Measurements from ENCODE around the gene IFNG-AS1. TPM values are rescaled to one million over a fixed set of nuclear protein-coding genes. Genes with fewer than 3 reads are reported as not detected.

Gene IFNG-AS1
- polyA plus RNA-seq (ENCODE audit: insufficient read length) = 0.72 TPM

GRCh38 chr12:67989184-67989920, at the start of gene IFNG-AS1:
TSS of gene IFNG-AS1 (plus strand) at chr12:67989447.
- no peak for DNase-seq

GRCh38 chr12:67939611-67940010, 49.6 kb upstream of the IFNG-AS1 start:
- no peak for DNase-seq

- DNase-seq = no peak
Measured at GRCh38 chr12:67940780-67941243, 48.4 kb upstream of the IFNG-AS1 start.

- no peak for DNase-seq
Measured at GRCh38 chr12:67942724-67943123, 46.5 kb upstream of the IFNG-AS1 start.

- DNase-seq = peak; percentile 81
Measured at GRCh38 chr12:67943141-67943892, 45.9 kb upstream of the IFNG-AS1 start.

DNA sequence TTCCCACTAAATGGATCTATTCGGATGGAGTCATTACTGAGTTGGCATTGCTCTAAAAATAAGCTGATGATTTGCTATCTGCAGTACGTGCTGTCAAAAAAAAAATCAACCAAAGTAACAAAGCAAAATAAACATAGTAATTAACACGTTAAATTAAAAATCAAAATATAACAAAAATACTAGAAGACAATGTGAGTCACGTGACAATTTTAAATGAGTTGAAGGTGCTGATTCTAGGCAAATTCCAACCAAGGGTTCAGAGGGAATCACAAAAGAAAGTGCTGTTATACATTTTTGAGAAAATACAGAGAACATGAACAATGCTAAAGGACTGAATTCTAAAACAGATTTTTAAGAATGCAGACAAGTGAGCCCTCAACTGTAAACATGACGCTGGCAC, 45.2 kb upstream of the IFNG-AS1 start:
- DNase-seq = no peak

DNA sequence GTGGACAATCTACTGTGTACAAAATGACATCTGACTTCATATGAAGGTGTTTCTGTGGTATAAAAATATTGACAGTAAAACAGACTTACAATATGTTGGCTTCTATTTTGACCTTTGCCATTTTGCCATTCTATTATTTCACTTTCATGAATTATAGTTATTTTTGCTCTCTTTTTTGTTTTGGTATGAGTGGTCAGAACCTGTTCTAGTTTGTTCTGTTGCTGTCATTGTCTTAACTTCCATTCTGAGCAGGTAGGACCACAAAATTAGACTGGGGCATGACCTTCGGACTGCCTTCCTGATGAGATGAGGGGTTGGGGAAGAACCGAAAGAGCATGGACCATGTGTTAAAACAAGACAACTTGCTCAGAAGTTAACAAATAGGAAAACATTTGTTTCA, 36.5 kb upstream of the IFNG-AS1 start:
- no peak for DNase-seq

DNA sequence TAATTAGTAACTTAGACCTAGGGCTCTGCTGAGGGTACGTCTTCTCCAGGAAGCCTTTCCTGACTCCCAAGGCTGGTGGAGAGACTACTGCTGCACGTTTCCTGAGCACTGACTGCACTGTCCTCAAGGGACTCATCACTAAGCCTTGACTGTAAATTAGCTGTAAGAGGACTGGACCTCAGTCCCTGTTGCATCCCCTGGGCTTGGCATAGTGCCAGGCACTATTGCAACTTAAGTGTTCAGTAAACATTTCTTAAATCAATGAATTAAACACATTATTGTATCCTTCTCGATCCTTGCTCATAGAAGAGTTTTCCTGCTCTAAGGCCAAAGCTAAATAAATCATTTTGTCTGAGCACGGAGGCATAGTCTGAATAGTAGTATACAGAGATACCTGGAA, 31.9 kb upstream of the IFNG-AS1 start:
- DNase-seq = no peak

GRCh38 chr12:67958187-67958586, 31.1 kb upstream of the IFNG-AS1 start:
- DNase-seq = no peak

GRCh38 chr12:67964456-67964855, 24.8 kb upstream of the IFNG-AS1 start:
- no peak for DNase-seq

- no peak for DNase-seq
Measured at GRCh38 chr12:67966560-67966959, 22.7 kb upstream of the IFNG-AS1 start.

GRCh38 chr12:67968321-67968720, 20.9 kb upstream of the IFNG-AS1 start:
- DNase-seq = no peak

DNA sequence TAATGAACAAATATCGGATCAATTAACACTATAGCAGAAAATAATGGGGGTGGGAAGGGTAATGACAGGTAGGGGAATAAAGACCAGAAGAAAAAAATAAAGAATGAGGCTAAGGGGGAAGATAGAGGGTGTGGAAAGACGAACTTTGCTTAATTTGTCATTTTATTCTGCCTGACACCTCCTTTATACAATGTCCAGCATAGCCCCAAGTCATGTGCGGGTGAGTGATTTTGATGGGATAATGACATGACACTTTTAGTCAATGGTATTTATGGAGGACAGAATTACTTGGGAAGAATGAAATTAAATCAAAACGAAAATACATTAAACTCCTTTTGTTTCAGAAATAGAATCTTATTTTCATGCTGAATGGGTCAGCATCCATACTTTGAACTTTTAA, 20.5 kb upstream of the IFNG-AS1 start:
- DNase-seq = no peak

GRCh38 chr12:67969134-67969802, 20.0 kb upstream of the IFNG-AS1 start:
- DNase-seq = no peak

DNA sequence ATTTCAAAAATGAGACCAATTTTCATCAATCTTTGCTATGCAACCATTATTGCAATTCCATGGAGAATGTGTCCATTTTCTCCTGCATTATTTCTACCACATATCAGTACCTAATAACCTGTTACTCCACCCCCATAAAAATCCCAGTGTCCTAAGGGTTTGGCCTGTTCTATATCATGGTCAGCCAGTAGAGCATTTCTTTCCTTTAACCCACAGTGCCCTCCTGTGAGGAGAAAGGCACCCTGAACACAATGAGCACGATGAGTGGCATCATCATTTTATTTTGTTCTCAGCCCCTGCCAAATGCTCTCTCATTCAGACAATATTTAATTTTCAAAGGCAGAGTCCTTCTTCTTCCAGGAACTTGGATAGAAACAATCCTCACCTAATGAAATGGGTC, 11.6 kb upstream of the IFNG-AS1 start:
- no peak for DNase-seq

DNA sequence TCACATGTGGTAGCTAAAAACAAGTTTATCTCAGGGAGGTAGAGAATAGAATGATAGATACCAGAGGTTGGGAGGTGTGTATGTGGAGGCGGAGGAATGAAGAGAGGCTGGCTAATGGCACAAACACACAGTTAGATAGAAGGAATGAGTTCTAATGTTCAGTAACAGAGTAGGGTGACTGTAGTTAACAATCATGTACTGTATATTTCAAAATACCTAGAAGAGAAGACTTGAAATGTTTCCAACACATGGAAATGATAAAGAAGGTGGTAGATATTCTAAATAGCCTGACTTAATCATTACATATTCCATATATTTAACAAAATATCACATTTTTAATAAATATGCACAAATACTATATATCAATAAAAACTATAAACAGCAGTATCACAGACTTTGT, 8.9 kb upstream of the IFNG-AS1 start:
- no peak for DNase-seq

- DNase-seq = no peak
Measured at GRCh38 chr12:67981287-67982162, 7.7 kb upstream of the IFNG-AS1 start.

DNA sequence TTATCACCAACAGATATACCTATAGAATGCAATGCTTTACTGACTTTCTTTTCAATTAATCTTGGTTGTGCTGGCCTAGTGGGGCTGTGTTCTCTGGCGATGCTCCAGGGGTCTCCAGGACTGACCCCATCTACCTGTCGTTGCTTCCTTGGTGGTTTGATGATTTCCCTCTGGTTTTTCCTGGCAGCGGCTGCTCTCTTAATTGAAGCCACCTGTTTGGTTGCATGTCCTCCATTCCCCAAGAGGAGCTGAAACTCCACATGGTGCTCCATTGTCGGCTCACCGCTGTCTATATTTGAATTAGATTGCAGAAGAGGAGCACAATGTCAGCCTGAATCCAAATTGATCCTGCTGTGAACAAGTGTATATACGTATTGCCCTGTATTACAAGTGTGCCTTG, 7.1 kb upstream of the IFNG-AS1 start:
- DNase-seq = no peak

- no peak for DNase-seq
Measured at GRCh38 chr12:67986632-67987031, 2.6 kb upstream of the IFNG-AS1 start.

DNA sequence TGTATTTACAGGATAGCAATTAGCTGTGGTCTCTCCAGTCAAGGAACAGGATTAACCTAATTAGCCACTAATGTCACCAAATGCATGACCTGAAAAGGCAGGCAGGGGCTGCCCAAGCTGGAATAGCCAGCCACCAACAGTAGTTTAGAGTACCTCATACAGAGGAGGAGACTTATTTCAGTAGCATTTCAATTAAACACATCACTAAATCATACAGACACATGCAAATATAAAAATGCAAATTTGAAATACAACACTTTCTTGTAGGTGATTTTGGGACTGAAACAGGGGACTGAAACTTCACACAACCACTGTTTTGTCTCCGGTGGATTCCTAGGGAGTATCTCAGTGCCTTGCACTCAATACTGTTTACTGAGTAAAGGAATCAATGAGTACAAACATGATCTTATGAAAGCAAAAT, 636 bp upstream of the IFNG-AS1 start:
- DNase-seq = no peak

GRCh38 chr12:67991158-67991557, 1.9 kb downstream of the IFNG-AS1 start:
- no peak for DNase-seq

DNA sequence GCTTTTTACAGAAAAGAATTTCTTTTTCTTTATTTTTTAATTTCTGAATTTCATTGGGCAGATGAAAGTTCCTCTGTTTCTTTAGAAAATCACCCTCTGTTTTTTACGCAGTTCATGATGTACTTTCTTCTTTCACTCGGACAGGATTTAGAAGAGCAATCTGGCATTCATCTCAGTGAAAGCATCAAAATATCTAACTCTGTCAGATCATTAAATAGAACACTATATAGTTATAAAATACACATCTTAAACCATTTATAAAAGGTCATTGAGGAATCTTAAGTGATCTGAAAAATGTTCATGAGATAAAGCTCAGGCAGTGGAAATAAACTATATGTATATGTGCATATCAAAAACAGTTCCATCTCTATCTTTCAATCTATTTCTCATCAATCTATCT, 3.9 kb downstream of the IFNG-AS1 start:
- DNase-seq = no peak

All from hindlimb muscle (tissue), 1 donor.